Endothelial cell of umbilical vein (primary cell): ENCODE data around the gene CLEC4M. TPM values are rescaled to one million over a fixed set of nuclear protein-coding genes. Genes with fewer than 3 reads are reported as not detected.

ENCODE experiments used
- BruUV-seq: library from RNA; stranded (reverse); fragments of 400-500 nt; replicated peaks from 2 replicates; lab custom pipeline; 2021; lab: Mats Ljungman, UMichigan
- CTCF ChIA-PET: fragments of 300-600, 350-600 bp; sonication (Branson Sonifier 250); formaldehyde crosslinking; loops from one replicate; lab custom pipeline; 2021; ENCODE audit warnings: antibody characterized with exemption, inconsistent platforms; lab: Charles Lee
- POLR2A ChIA-PET: fragments of 300-600, 350-600 bp; sonication (Branson Sonifier 250); formaldehyde crosslinking; loops from one replicate; lab custom pipeline; 2021; ENCODE audit warnings: antibody characterized with exemption, inconsistent platforms; lab: Charles Lee
- DNase-seq: peaks from one replicate; pipeline ENCODE4 v3.0.0-alpha.2; 2011; ENCODE audit warnings: low read depth, low spot score
- FAIRE-seq: peaks from 2 replicates; lab custom pipeline; 2011; peaks lifted over from hg19 to GRCh38; lab: Jason Lieb, UNC
- H2AFZ ChIP-seq: 2 replicates; pipeline ENCODE4 v1.6.0; 2012; ENCODE audit warnings: low read depth, low read length, control low read depth, inconsistent platforms
- H3K27ac ChIP-seq: 2 replicates; pipeline ENCODE4 v1.5.1; 2011; ENCODE audit warnings: low read depth, mild to moderate bottlenecking, control low read depth, low read length, moderate library complexity; ENCODE audit not compliant: insufficient read depth
- H3K27me3 ChIP-seq, 2 experiments: 2 replicates each; pipeline versions ENCODE4 v1.6.0 to v1.6.1; 2011; ENCODE audit warnings: low read length in 2 of 2, mixed read lengths in 1 of 2; ENCODE audit not compliant: control insufficient read depth in 2 of 2, insufficient read depth in 2 of 2
- H3K36me3 ChIP-seq, 2 experiments: 2 replicates in 1 of 2; 3 replicates in 1 of 2; pipeline ENCODE4 v1.5.1; 2011; ENCODE audit warnings: low read length in 2 of 2, mild to moderate bottlenecking in 1 of 2, moderate library complexity in 1 of 2; ENCODE audit not compliant: control insufficient read depth in 2 of 2, insufficient read depth in 2 of 2; ENCODE audit errors: extremely low read depth in 1 of 2
- H3K4me1 ChIP-seq: 3 replicates; pipeline ENCODE4 v1.5.1; 2011; ENCODE audit warnings: mild to moderate bottlenecking, low read length; ENCODE audit not compliant: control insufficient read depth, insufficient read depth; ENCODE audit errors: extremely low read depth
- H3K4me2 ChIP-seq: 2 replicates; pipeline ENCODE4 v1.6.1; 2011; ENCODE audit warnings: low read length, control low read depth, mixed read lengths; ENCODE audit not compliant: insufficient read depth
- H3K4me3 ChIP-seq, 3 experiments: fragments of 200-600 bp in 1 of 3; sonication (generic), shearing (Covaris generic) in 1 of 3; replicated peaks in 1 of 3; 2 replicates each; pipeline ENCODE4 v1.5.1; 2011 to 2016; ENCODE audit warnings: control low read depth in 3 of 3, low read length in 3 of 3, mild to moderate bottlenecking in 2 of 3, inconsistent platforms in 1 of 3, low read depth in 1 of 3, moderate library complexity in 1 of 3; ENCODE audit not compliant: insufficient read depth in 1 of 3
- H3K79me2 ChIP-seq: 2 replicates; pipeline ENCODE4 v1.6.0; 2012; ENCODE audit warnings: low read length, inconsistent platforms; ENCODE audit not compliant: control insufficient read depth, insufficient read depth
- H3K9ac ChIP-seq: replicated peaks from 2 replicates; pipeline ENCODE3; 2011; ENCODE audit warnings: low read length, control low read depth; ENCODE audit not compliant: insufficient read depth; ENCODE audit errors: extremely low read depth
- H3K9me1 ChIP-seq: replicated peaks from 3 replicates; pipeline ENCODE4 v1.6.0; 2011; ENCODE audit warnings: mild to moderate bottlenecking, low read length; ENCODE audit not compliant: control insufficient read depth, insufficient read depth; ENCODE audit errors: extremely low read depth
- H3K9me3 ChIP-seq: replicated peaks from 2 replicates; pipeline ENCODE4 v1.5.1; 2012; ENCODE audit warnings: low read length, inconsistent platforms; ENCODE audit not compliant: control insufficient read depth, insufficient read depth
- H4K20me1 ChIP-seq: replicated peaks from 2 replicates; pipeline ENCODE3; 2011; ENCODE audit warnings: mild to moderate bottlenecking, low read length; ENCODE audit not compliant: control insufficient read depth, insufficient read depth; ENCODE audit errors: extremely low read depth
- CTCF ChIP-seq, 2 donors: IDR thresholded peaks; 1 replicate in 1 of 2; 2 replicates in 1 of 2; pipeline ENCODE4 v1.5.1; 2011; ENCODE audit warnings: low read length in 2 of 2, mild to moderate bottlenecking in 2 of 2, moderate library complexity in 2 of 2, control low read depth in 1 of 2, inconsistent platforms in 1 of 2, low read depth in 1 of 2; ENCODE audit not compliant: insufficient read depth in 1 of 2; ENCODE audit errors: extremely low read depth in 1 of 2
- EZH2 ChIP-seq: IDR thresholded peaks from 2 replicates; pipeline ENCODE4 v1.6.1; 2012; ENCODE audit warnings: borderline replicate concordance, low read depth, mild to moderate bottlenecking, moderate library complexity, low read length, inconsistent platforms; ENCODE audit not compliant: severe bottlenecking
- FOS ChIP-seq: IDR thresholded peaks from 2 replicates; pipeline ENCODE4 v1.6.1; 2011; ENCODE audit warnings: mild to moderate bottlenecking, low read length, moderate library complexity, borderline replicate concordance; ENCODE audit not compliant: insufficient read depth
- GATA2 ChIP-seq: IDR thresholded peaks from 2 replicates; pipeline ENCODE4 v1.7.0; 2011; ENCODE audit warnings: low read depth, mild to moderate bottlenecking, moderate library complexity, mixed read lengths, low read length; ENCODE audit not compliant: insufficient read length, insufficient read depth
- JUN ChIP-seq: IDR thresholded peaks from 2 replicates; pipeline ENCODE4 v1.6.1; 2011; ENCODE audit warnings: borderline replicate concordance, low read depth; ENCODE audit not compliant: insufficient read length, insufficient read depth
- MAX ChIP-seq: IDR thresholded peaks from 2 replicates; pipeline ENCODE4 v1.6.1; 2011; ENCODE audit not compliant: insufficient read depth, insufficient read length
- MYC ChIP-seq: IDR thresholded peaks from one replicate; pipeline ENCODE4 v1.6.1; 2011; ENCODE audit warnings: mild to moderate bottlenecking, low read depth, low read length
- POLR2A ChIP-seq: IDR thresholded peaks from 2 replicates; pipeline ENCODE4 v1.6.1; 2012; ENCODE audit warnings: low read depth, mild to moderate bottlenecking, control low read depth, low read length
- POLR2AphosphoS5 ChIP-seq: IDR thresholded peaks from 2 replicates; pipeline ENCODE4 v1.6.1; 2012; ENCODE audit warnings: low read depth, mild to moderate bottlenecking, control low read depth, low read length, moderate library complexity; ENCODE audit not compliant: insufficient read depth
- dilution Hi-C: fragments of 300-500 bp; cut with MboI; formaldehyde crosslinking; loops from one replicate; pipeline ENCODE4 v1.15.0; 2019; ENCODE audit warnings: low sequenced_read_pairs; ENCODE audit not compliant: extremely low pct_ligation_motif_present
- intact Hi-C: fragments of 100-400 bp; cut with micrococcal nuclease; formaldehyde crosslinking; loops from one replicate; pipeline ENCODE4 v1.10.0; 2022
- polyA plus RNA-seq, 4 experiments: library from polyadenylated mRNA; depleted of rRNA in 3 of 4; stranded (reverse) in 3 of 4; unstranded in 1 of 4; fragments of >200 nt; gene quantifications; 2 replicates each; pipeline versions ENCODE4 v1.2.1 to v1.2.3, GENCODE V29; 2011 to 2012; ENCODE audit warnings: missing spikeins in 1 of 4
- total RNA-seq: library from RNA; stranded (reverse); gene quantifications from 2 replicates; pipeline ENCODE4 v1.2.3, GENCODE V29; 2021

Gene CLEC4M
- total and polyA plus RNA-seq, 2 donors (not counting 3 experiments of a cell fraction or from before 2014, with no cell fraction given), result 0.46 to 1.0 TPM

GRCh38 chr19:7779631-7780486 lies 16.8 kb downstream of the CLEC4M start:
- no peaks in the 10 kb centered on the region for H3K79me2 ChIP-seq
- POLR2A ChIA-PET, result no interaction called here
- no peaks in the 10 kb centered on the region for H4K20me1 ChIP-seq
- BruUV-seq, result no TSS peak
- FAIRE-seq (no peak), DNase-seq (no peak)
- CTCF ChIA-PET, result interaction anchor here (5.2 kb wide), 1 partner anchor 20 kb away, joined by 35 read pairs; no protein-coding TSS in a partner anchor
- no peak overlapping the region for H3K27ac ChIP-seq
- dilution Hi-C loops, result no loop called here
- intact Hi-C loops, result no loop called here
- H3K4me2 ChIP-seq, result no peak overlapping the region
- no peaks in the 10 kb centered on the region for H3K27me3 ChIP-seq
- H3K9me1 ChIP-seq, result no peaks in the 10 kb centered on the region
- no peak overlapping the region for H3K9ac ChIP-seq
- TF ChIP-seq MAX (no peak), POLR2AphosphoS5 (no peak), FOS (no peak), EZH2 (no peak), MYC (no peak), CTCF (IDR thresholded peaks at IDR 0.05; ENCODE audit: extremely low read depth in 1 of 2, insufficient read depth in 1 of 2, low read depth in 1 of 2, low read length in 2 of 2) (no peak), POLR2A (no peak), JUN (no peak), GATA2 (no peak)
- H3K9me3 ChIP-seq, result no peaks in the 10 kb centered on the region
- H3K4me1 ChIP-seq, result no peaks in the 10 kb centered on the region
- no peaks in the 10 kb centered on the region for H3K36me3 ChIP-seq
- H2AFZ ChIP-seq, result no peak overlapping the region
- no peak overlapping the region for H3K4me3 ChIP-seq
